Measurements from ENCODE around the gene DIP2B. TPM values are rescaled to one million over a fixed set of nuclear protein-coding genes. Genes with fewer than 3 reads are reported as not detected.
A peak's percentile ranks its signal among the peaks of the same experiment; 100 is the strongest.

Gene DIP2B
- total RNA-seq, 2 experiments from 2014 or later = 29.5 to 30.0 TPM

DNA sequence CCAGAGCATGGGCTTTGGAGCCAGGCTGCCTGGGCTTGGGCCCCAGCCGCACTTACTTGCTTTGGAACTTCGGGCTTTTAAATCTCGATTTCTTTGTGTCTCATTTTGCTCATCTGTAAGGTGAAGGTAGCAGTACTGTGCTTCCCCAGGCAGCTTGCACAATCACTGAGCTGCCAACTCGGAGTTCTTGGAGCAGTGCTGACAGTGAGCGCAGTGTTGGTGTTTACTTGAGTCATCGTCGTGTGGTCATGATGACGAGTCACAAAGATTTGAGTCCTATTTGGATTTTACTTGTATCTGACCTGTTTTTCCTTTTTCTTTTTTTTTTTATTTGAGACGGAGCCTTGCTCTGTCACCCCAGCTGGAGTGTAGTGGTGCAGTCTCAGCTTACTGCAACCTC lies 227.8 kb downstream of the DIP2B start:
- Mint-ChIP-seq H3K27me3 (no peaks in the 10 kb centered on the region), H3K9me3 (no peaks in the 10 kb centered on the region), H3K4me3 (no peak overlapping the region), H3K4me1 (ENCODE audit: low read depth) (no peaks in the 10 kb centered on the region), H3K27ac (no peak overlapping the region), H3K36me3 (ENCODE audit: low read depth) (peaks cover 96% of the 10 kb centered on the region)
- ChIA-PET POLR2A (no interaction called here), CTCF (interaction anchor here (1.1 kb wide), 1 partner anchor 11 kb away, joined by 3 read pairs; no protein-coding TSS in a partner anchor)
- Histone ChIP-seq H3K9me3 (ENCODE audit: control insufficient read depth in 1 of 2, insufficient read depth in 1 of 2, low read length in 2 of 2) (no peaks in the 10 kb centered on the region), H3K4me3 (ENCODE audit: low read length) (no peak overlapping the region), H3K27ac (ENCODE audit: low read depth in 1 of 2, low read length in 2 of 2) (no peak overlapping the region), H3K27me3 (ENCODE audit: control insufficient read depth in 1 of 2, insufficient read depth in 2 of 2, low read length in 2 of 2) (no peaks in the 10 kb centered on the region), H3K4me1 (ENCODE audit: insufficient read depth, low read length) (no peaks in the 10 kb centered on the region), H3K36me3 (ENCODE audit: insufficient read depth, low read length) (peaks cover 87% of the 10 kb centered on the region)
- ATAC-seq (ENCODE audit: poor library complexity) (no peak), DNase-seq (no peak)
- TF ChIP-seq, protein P1, sequence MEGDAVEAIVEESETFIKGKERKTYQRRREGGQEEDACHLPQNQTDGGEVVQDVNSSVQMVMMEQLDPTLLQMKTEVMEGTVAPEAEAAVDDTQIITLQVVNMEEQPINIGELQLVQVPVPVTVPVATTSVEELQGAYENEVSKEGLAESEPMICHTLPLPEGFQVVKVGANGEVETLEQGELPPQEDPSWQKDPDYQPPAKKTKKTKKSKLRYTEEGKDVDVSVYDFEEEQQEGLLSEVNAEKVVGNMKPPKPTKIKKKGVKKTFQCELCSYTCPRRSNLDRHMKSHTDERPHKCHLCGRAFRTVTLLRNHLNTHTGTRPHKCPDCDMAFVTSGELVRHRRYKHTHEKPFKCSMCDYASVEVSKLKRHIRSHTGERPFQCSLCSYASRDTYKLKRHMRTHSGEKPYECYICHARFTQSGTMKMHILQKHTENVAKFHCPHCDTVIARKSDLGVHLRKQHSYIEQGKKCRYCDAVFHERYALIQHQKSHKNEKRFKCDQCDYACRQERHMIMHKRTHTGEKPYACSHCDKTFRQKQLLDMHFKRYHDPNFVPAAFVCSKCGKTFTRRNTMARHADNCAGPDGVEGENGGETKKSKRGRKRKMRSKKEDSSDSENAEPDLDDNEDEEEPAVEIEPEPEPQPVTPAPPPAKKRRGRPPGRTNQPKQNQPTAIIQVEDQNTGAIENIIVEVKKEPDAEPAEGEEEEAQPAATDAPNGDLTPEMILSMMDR (IDR thresholded peaks at IDR 0.05) = no peak
- intact Hi-C loops (cut with DNase I, micrococcal nuclease) = no loop called here

DNA sequence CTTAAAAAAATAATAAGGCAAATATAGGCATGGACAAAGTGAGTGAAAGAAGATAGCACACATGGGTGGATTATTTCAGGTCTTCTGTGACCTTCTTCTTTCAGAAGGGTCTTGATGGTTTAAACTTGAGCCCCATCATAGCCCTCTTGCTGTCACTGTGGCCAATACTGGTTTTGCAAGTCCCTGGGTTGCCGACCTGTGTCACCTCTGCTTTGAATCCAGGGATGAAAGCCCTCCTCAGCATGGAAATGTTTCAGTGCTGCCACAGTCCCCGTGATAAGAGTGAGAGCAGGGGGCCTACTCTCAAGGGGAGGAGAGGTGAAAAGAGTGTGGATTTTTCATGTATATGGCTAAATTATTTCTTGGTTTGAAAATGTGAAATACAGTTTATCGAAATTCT lies 228.9 kb downstream of the DIP2B start:
- peaks cover 93% of the 10 kb centered on the region for H3K36me3 Mint-ChIP-seq (ENCODE audit: low read depth)
- CTCF ChIA-PET = interaction anchor here (1.4 kb wide), 1 partner anchor 8 kb away, joined by 3 read pairs; no protein-coding TSS in a partner anchor
- Histone ChIP-seq H3K27ac (ENCODE audit: low read depth in 1 of 2, low read length in 2 of 2) (no peak overlapping the region), H3K4me3 (ENCODE audit: low read length) (no peak overlapping the region), H3K27me3 (ENCODE audit: control insufficient read depth in 1 of 2, insufficient read depth in 2 of 2, low read length in 2 of 2) (no peaks in the 10 kb centered on the region), H3K4me1 (ENCODE audit: insufficient read depth, low read length) (no peaks in the 10 kb centered on the region), H3K36me3 (ENCODE audit: insufficient read depth, low read length) (peaks cover 80% of the 10 kb centered on the region), H3K9me3 (ENCODE audit: control insufficient read depth in 1 of 2, insufficient read depth in 1 of 2, low read length in 2 of 2) (no peaks in the 10 kb centered on the region)
- no peak for ATAC-seq (ENCODE audit: poor library complexity)
- no peak overlapping the region for H3K4me3 Mint-ChIP-seq
- H3K4me1 Mint-ChIP-seq (ENCODE audit: low read depth) = no peaks in the 10 kb centered on the region
- no peaks in the 10 kb centered on the region for H3K9me3 Mint-ChIP-seq
- POLR2A ChIA-PET = no interaction called here
- intact Hi-C loops (cut with DNase I, micrococcal nuclease) = loop anchor here in 1 of 2 experiments (1.0 kb wide), 1 partner anchor 228 kb away; no protein-coding TSS in a partner anchor
- no peak for DNase-seq
- H3K27me3 Mint-ChIP-seq = no peaks in the 10 kb centered on the region
- TF ChIP-seq, protein P1 (IDR thresholded peaks at IDR 0.05) = no peak
- H3K27ac Mint-ChIP-seq = no peak overlapping the region

DNA sequence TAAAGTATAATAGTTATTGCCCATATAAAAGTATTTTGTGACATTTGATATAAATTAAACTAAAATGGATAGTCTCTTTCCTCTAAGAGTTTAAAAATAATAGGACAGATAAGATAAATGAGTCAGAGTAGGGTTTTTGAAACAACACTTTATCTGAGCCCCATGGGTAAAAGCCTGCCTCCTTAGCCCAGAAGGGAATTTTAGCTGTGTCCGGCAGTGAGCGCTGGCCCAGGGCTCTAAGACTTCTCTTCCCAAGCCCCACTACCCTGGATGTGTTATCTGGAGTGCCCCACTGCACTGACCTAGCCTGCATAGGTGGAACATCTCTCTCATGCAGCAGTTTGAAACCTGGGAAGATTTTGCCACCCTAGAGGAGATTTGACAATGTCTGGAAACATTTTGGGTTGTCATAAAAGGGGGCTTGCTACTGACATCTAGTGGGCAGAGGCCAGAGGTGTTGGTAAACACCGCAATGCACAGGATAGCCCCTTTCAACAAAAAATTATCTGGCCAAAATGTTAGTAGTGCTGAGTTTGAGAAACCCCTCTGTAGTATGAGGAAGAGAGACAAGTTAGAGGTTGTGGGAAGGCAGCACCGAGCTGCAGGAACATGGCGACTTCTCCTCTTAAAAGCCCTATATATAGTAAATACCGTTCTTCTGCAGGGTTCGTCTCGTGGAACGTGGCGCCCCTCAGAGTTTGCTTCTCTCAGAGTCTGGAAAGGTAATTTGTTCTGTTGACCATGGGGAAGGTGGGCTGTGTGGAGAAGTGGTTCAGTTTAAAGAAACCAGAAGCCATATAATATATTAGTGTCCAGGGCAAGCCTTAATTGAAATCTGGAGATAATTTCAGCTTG lies 229.9 kb downstream of the DIP2B start:
- TF ChIP-seq, protein P1 (IDR thresholded peaks at IDR 0.05) = peak; percentile 34
- POLR2A ChIA-PET = interaction anchor here (1.0 kb wide), 1 partner anchor 29 kb away, joined by 6 read pairs; the partner anchor contains the start of gene ATF1
- no peaks in the 10 kb centered on the region for H3K4me1 ChIP-seq (ENCODE audit: insufficient read depth, low read length)
- H3K9me3 ChIP-seq (ENCODE audit: control insufficient read depth in 1 of 2, insufficient read depth in 1 of 2, low read length in 2 of 2) = no peaks in the 10 kb centered on the region
- H3K4me3 Mint-ChIP-seq = no peak overlapping the region
- no peaks in the 10 kb centered on the region for H3K4me1 Mint-ChIP-seq (ENCODE audit: low read depth)
- CTCF ChIA-PET = interaction anchor here (1.4 kb wide), 1 partner anchor 9 kb away, joined by 3 read pairs; no protein-coding TSS in a partner anchor
- peaks cover 82% of the 10 kb centered on the region for H3K36me3 ChIP-seq (ENCODE audit: insufficient read depth, low read length)
- H3K9me3 Mint-ChIP-seq = no peaks in the 10 kb centered on the region
- H3K4me3 ChIP-seq (ENCODE audit: low read length) = no peak overlapping the region
- DNase-seq = peak in 3 of 14 experiments; percentile 34 to 45 (median 40)
- H3K27ac ChIP-seq (ENCODE audit: low read depth in 1 of 2, low read length in 2 of 2) = no peak overlapping the region
- no peak overlapping the region for H3K27ac Mint-ChIP-seq
- peaks cover 94% of the 10 kb centered on the region for H3K36me3 Mint-ChIP-seq (ENCODE audit: low read depth)
- intact Hi-C loops (cut with DNase I, micrococcal nuclease) = loop anchor here in 1 of 2 experiments (1.0 kb wide), 1 partner anchor 229 kb away; no protein-coding TSS in a partner anchor
- H3K27me3 Mint-ChIP-seq = no peaks in the 10 kb centered on the region
- peak; percentile 43 for ATAC-seq (ENCODE audit: poor library complexity)
- no peaks in the 10 kb centered on the region for H3K27me3 ChIP-seq (ENCODE audit: control insufficient read depth in 1 of 2, insufficient read depth in 2 of 2, low read length in 2 of 2)

Measured in CD4-positive, alpha-beta T cell (primary cell).